Endothelial cell (in vitro differentiated cells): ENCODE results near the gene CGGBP1. TPM values are rescaled to one million over a fixed set of nuclear protein-coding genes. Genes with fewer than 3 reads are reported as not detected.

Source experiments
- DNase-seq: peaks from one replicate; pipeline ENCODE4 v3.0.0; 2021; ENCODE audit warnings: low spot score
- H3K27ac Mint-ChIP-seq: one replicate; pipeline ENCODE4 v1.8.0; 2021; ENCODE audit warnings: mixed read lengths, inconsistent platforms; ENCODE audit not compliant: unreplicated experiment
- H3K27me3 Mint-ChIP-seq: one replicate; pipeline ENCODE4 v1.8.0; 2021; ENCODE audit warnings: mild to moderate bottlenecking, moderate library complexity, mixed read lengths, inconsistent platforms; ENCODE audit not compliant: unreplicated experiment
- H3K36me3 Mint-ChIP-seq: one replicate; pipeline ENCODE4 v1.8.0; 2021; ENCODE audit warnings: mild to moderate bottlenecking, low read depth, mixed read lengths, inconsistent platforms; ENCODE audit not compliant: unreplicated experiment
- H3K4me1 Mint-ChIP-seq: one replicate; pipeline ENCODE4 v1.8.0; 2021; ENCODE audit warnings: mild to moderate bottlenecking, mixed read lengths, inconsistent platforms; ENCODE audit not compliant: unreplicated experiment
- H3K4me3 Mint-ChIP-seq: one replicate; pipeline ENCODE4 v1.8.0; 2021; ENCODE audit warnings: mild to moderate bottlenecking, mixed read lengths, inconsistent platforms; ENCODE audit not compliant: unreplicated experiment
- H3K9me3 Mint-ChIP-seq: one replicate; pipeline ENCODE4 v1.8.0; 2021; ENCODE audit warnings: mixed read lengths, inconsistent platforms; ENCODE audit not compliant: unreplicated experiment
- total RNA-seq: library from RNA; stranded (reverse); fragmentation: NEBNext Ultra II Directional; extraction: Animal tissue kit (Norgen Biotek cat#: 25700); gene quantifications from one replicate; pipeline ENCODE4 v1.2.1, GENCODE V29; 2021; ENCODE audit not compliant: unreplicated experiment
- TF ChIP-seq, protein P1 (sequence below): fragments of 200-600 bp; sonication (generic); IDR thresholded peaks from one replicate; pipeline ENCODE4 v1.5.0; 2021; ENCODE audit warnings: antibody characterized with exemption; ENCODE audit not compliant: unreplicated experiment

Gene CGGBP1
- total RNA-seq, 1 donor from 2014 or later: 73.8 TPM

DNA sequence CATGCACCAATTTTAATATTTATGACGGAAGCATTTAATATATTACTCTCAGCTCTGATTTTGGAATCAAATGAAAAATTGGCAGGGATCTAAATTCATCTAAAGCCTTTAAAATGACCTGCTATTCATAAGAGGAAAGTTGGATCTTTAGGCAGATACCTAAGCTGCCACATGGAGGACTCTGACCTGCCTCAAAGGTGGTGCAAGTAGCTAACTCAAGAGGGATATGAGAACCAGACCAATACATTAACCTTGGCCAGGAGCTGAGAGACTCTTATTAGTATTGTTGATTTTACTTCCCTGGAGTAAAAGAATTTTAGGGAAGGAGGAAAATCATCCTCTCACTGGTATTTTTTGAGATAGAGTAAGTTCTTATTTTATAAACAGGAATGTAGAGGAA is 17.9 kb upstream of the CGGBP1 start:
- Mint-ChIP-seq H3K9me3 (no peaks in the 10 kb centered on the region), H3K36me3 (peaks cover 2% of the 10 kb centered on the region), H3K27ac (no peak overlapping the region), H3K4me1 (peaks cover 11% of the 10 kb centered on the region), H3K4me3 (no peak overlapping the region), H3K27me3 (no peaks in the 10 kb centered on the region)
- DNase-seq: no peak
- TF ChIP-seq, protein P1, sequence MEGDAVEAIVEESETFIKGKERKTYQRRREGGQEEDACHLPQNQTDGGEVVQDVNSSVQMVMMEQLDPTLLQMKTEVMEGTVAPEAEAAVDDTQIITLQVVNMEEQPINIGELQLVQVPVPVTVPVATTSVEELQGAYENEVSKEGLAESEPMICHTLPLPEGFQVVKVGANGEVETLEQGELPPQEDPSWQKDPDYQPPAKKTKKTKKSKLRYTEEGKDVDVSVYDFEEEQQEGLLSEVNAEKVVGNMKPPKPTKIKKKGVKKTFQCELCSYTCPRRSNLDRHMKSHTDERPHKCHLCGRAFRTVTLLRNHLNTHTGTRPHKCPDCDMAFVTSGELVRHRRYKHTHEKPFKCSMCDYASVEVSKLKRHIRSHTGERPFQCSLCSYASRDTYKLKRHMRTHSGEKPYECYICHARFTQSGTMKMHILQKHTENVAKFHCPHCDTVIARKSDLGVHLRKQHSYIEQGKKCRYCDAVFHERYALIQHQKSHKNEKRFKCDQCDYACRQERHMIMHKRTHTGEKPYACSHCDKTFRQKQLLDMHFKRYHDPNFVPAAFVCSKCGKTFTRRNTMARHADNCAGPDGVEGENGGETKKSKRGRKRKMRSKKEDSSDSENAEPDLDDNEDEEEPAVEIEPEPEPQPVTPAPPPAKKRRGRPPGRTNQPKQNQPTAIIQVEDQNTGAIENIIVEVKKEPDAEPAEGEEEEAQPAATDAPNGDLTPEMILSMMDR: no peak

DNA sequence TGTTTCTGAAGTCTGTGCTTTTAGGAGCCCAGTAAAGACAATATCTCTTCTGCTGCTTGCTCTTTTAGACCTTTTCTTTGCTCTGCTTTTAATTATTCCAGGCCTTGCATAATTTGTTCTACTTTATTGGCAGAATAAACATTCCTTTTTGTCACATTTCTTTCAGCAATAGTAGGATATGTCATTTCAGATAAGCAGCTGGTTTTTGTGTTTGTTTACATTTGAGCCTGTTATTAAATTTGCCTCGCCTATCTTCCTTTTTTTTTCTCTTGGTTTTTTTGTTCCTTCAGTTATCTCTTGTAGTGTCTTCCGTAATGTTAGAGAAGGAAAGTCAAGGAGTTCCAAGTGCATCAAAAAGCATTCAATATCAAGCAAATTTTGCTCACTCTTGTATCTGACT is 16.7 kb upstream of the CGGBP1 start:
- H3K4me3 Mint-ChIP-seq: no peak overlapping the region
- TF ChIP-seq, protein P1: no peak
- no peaks in the 10 kb centered on the region for H3K36me3 Mint-ChIP-seq
- no peak overlapping the region for H3K27ac Mint-ChIP-seq
- no peaks in the 10 kb centered on the region for H3K27me3 Mint-ChIP-seq
- DNase-seq: no peak
- no peaks in the 10 kb centered on the region for H3K9me3 Mint-ChIP-seq
- peaks cover 9% of the 10 kb centered on the region for H3K4me1 Mint-ChIP-seq

DNA sequence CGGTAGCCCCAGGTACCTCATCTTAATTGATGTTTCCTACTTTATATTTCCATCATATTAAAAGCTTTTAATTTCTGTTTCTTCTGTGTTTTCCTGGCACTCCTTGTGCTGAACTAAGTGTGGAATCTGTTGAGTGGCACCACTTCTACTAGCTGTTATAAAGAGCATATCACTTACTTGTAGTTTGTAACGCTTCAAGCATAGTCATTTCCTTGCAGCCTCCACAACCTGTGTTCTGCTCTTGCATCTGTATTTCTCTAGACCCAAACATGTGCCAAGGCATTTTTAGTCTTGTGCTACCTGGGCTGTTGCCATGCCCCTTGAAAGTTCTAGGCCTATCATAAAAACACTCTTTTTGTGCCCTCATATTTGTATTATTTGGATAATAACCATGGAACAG is 16.3 kb upstream of the CGGBP1 start:
- no peaks in the 10 kb centered on the region for H3K36me3 Mint-ChIP-seq

DNA sequence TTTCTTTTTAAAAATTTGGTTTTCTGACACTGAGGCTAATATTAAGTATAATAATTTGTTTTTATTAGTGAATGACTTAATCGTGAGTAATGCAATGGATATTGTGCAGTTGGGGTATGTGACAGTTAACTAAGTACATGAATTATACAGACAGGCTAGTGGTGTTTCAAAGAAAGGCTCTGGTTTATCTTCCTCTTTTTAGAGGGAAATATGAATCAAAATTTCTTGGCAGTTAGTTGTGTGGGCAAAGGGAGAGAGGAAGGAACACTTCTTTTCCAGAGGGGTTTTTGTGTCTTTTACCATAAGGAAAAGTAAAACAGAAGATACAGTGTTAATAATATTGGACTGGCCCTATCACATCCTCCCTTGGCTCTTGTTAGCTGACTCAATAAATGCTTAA is 2.9 kb upstream of the CGGBP1 start:
- no peaks in the 10 kb centered on the region for H3K9me3 Mint-ChIP-seq
- TF ChIP-seq, protein P1: no peak
- no peak for DNase-seq
- H3K36me3 Mint-ChIP-seq: peaks cover 13% of the 10 kb centered on the region
- no peak overlapping the region for H3K27ac Mint-ChIP-seq
- peak overlapping the region; percentile 52 for H3K4me3 Mint-ChIP-seq
- peaks cover 8% of the 10 kb centered on the region for H3K27me3 Mint-ChIP-seq
- H3K4me1 Mint-ChIP-seq: peaks cover 29% of the 10 kb centered on the region

More for the DNA sequence above, 16.3 kb upstream of the CGGBP1 start:
- Mint-ChIP-seq H3K4me3 (no peak overlapping the region), H3K9me3 (no peaks in the 10 kb centered on the region), H3K27ac (no peak overlapping the region), H3K27me3 (no peaks in the 10 kb centered on the region), H3K4me1 (peaks cover 9% of the 10 kb centered on the region)
- TF ChIP-seq, protein P1: no peak
- DNase-seq: no peak

DNA sequence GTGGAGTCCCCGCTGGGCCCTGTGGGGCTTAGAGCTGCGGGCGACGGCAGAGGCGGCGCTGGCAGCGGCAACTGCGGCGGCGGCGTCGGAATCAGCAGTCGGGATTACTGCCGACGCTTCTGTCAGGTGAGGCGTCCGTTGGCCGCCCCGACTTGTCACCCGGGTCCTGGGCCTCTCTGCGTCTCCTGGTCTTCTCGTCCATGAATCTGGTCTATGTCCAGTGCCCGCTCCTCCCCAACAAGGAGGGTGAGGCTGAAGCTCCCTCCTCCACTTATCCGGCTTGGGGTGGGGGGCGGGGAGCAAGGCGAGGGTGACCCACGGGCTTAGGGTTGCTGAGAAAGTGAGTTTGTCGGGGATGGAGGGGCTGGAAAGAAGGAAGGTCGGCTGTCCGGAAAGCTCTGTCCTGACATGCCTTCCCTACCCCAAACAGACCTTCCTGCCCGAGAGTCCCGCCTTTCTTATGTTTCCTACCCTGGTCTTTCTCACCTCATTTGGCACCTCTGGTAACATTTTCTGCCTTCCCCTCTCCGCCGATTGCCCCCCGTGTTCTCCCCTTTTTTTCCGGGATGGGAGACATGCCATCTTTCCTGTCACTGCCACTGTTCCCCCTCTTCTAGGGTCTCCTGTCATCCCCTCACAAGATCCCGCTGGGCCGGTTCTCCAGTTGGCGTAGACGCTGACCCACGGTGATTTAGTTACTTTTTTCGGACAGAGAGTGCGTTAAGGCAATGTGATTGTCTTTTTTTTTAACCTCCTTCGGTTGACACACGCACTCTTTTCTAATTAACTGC is 770 bp upstream of the CGGBP1 start:
- no peak for DNase-seq
- Mint-ChIP-seq H3K27me3 (peaks cover 8% of the 10 kb centered on the region), H3K4me3 (peak overlapping the region; percentile 99), H3K27ac (peak overlapping the region; percentile 93), H3K9me3 (no peaks in the 10 kb centered on the region), H3K4me1 (peaks cover 29% of the 10 kb centered on the region), H3K36me3 (peaks cover 24% of the 10 kb centered on the region)
- TF ChIP-seq, protein P1: no peak
